ENCODE measurements around the gene GAGE12H. TPM values are rescaled to one million over a fixed set of nuclear protein-coding genes. Genes with fewer than 3 reads are reported as not detected.
"Not testable (repeated sequence)": the region's sequence is repeated elsewhere in the genome, so short reads cannot be mapped to it uniquely, and the experiment has no call there.

GAGE12H gene
- total RNA-seq, 1 experiment from 2014 or later, result not detected

DNA sequence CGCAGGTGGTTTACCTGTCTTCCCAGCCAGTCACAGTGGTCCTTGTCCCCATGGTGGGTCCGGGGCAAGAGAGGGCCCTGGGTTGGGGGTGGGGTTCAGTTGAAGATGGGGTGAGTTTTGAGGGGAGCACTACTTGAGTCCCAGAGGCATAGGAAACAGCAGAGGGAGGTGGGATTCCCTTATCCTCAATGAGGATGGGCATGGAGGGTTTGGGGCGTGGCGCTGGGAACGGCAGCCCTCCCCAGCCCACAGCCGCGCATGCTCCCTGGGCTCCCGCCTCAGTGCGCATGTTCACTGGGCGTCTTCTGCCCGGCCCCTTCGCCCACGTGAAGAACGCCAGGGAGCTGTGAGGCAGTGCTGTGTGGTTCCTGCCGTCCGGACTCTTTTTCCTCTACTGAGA is 38.3 kb upstream of the GAGE12H start, which contains the start of gene GAGE12D:
Gene GAGE12D, plus strand, starts transcription at position 301 of the 400 bp plus-strand sequence. CDS start 1,155 bp downstream, outside the sequence.
- not testable (repeated sequence) for H3K79me2 ChIP-seq (ENCODE audit: insufficient read depth, low read length); H3K4me1 Mint-ChIP-seq; H3K9ac ChIP-seq (ENCODE audit: extremely low read depth, insufficient read length, low read length)

GRCh38 chrX:49550989-49551388 is 28.8 kb upstream of the GAGE12H start, which contains the start of gene GAGE12E:
TSS of gene GAGE12E (plus strand) at chrX:49551289. CDS start at chrX:49552444, 1,155 bp downstream.
- H3K27me3 ChIP-seq (ENCODE audit: insufficient read depth, low read length); H3K9ac ChIP-seq (ENCODE audit: extremely low read depth, insufficient read length, low read length); H3K27ac Mint-ChIP-seq; DNase-seq; H3K4me2 ChIP-seq (ENCODE audit: insufficient read depth, insufficient read length, low read length); H3K23me2 ChIP-seq (ENCODE audit: insufficient read length, low read depth, low read length, poor library complexity, severe bottlenecking); H4K91ac ChIP-seq (ENCODE audit: insufficient read length, low read depth, low read length); H2BK20ac ChIP-seq (ENCODE audit: low read depth, low read length, poor library complexity, severe bottlenecking); H2BK5ac ChIP-seq (ENCODE audit: insufficient read length, low read length); H3K4ac ChIP-seq (ENCODE audit: low read depth, low read length); H3K79me1 ChIP-seq (ENCODE audit: insufficient read depth, low read depth, low read length, poor library complexity, severe bottlenecking); H3K56ac ChIP-seq (ENCODE audit: insufficient read length, low read depth, low read length); H3K18ac ChIP-seq (ENCODE audit: insufficient read length, low read depth, low read length); H3K4me1 Mint-ChIP-seq; H2AFZ ChIP-seq (ENCODE audit: low read length); H4K20me1 ChIP-seq (ENCODE audit: control insufficient read depth, insufficient read depth, insufficient read length); H3K4me3 Mint-ChIP-seq; H3K27ac ChIP-seq (ENCODE audit: insufficient read length, low read depth, low read length); H3K23ac ChIP-seq (ENCODE audit: insufficient read length, low read depth, low read length); H3K9me3 ChIP-seq (ENCODE audit: control insufficient read depth, low read depth, low read length); H2BK12ac ChIP-seq (ENCODE audit: insufficient read length, low read depth, low read length); H4K5ac ChIP-seq (ENCODE audit: insufficient read length, low read depth, low read length); H3T11ph ChIP-seq (ENCODE audit: low read length); H3K4me1 ChIP-seq (ENCODE audit: insufficient read depth, low read length); H2BK15ac ChIP-seq (ENCODE audit: low read depth, low read length); H3K79me2 ChIP-seq (ENCODE audit: insufficient read depth, low read length); H3K36me3 Mint-ChIP-seq (ENCODE audit: insufficient read depth in 1 of 3, low read depth in 3 of 3); H3K9me3 Mint-ChIP-seq; H3K14ac ChIP-seq (ENCODE audit: insufficient read depth, low read length); H2AK5ac ChIP-seq (ENCODE audit: insufficient read length, low read length); H2BK120ac ChIP-seq (ENCODE audit: low read depth, low read length, poor library complexity, severe bottlenecking); H3K27me3 Mint-ChIP-seq (ENCODE audit: low read depth); H4K8ac ChIP-seq (replicated peaks; ENCODE audit: insufficient read length, low read depth, low read length): not testable (repeated sequence)
- WGBS (ENCODE audit: extremely low coverage, insufficient read length, low lambda C conversion rate), result no CpG with 5 or more reads among the region's 16 CpGs

More for the DNA sequence above, 38.3 kb upstream of the GAGE12H start, which contains the start of gene GAGE12D:
- not testable (repeated sequence) for H4K20me1 ChIP-seq (ENCODE audit: control insufficient read depth, insufficient read depth, insufficient read length); H2BK120ac ChIP-seq (ENCODE audit: low read depth, low read length, poor library complexity, severe bottlenecking); H4K5ac ChIP-seq (ENCODE audit: insufficient read length, low read depth, low read length); DNase-seq; H3K14ac ChIP-seq (ENCODE audit: insufficient read depth, low read length); H2BK20ac ChIP-seq (ENCODE audit: low read depth, low read length, poor library complexity, severe bottlenecking); H3K27ac Mint-ChIP-seq; H3K4me3 Mint-ChIP-seq; H3K4me1 ChIP-seq (ENCODE audit: insufficient read depth, low read length); H4K8ac ChIP-seq (replicated peaks; ENCODE audit: insufficient read length, low read depth, low read length); H3K79me1 ChIP-seq (ENCODE audit: insufficient read depth, low read depth, low read length, poor library complexity, severe bottlenecking); H3K4me2 ChIP-seq (ENCODE audit: insufficient read depth, insufficient read length, low read length); H3K9me3 Mint-ChIP-seq; H3K27ac ChIP-seq (ENCODE audit: insufficient read length, low read depth, low read length); H4K91ac ChIP-seq (ENCODE audit: insufficient read length, low read depth, low read length); H2BK15ac ChIP-seq (ENCODE audit: low read depth, low read length); H3K4ac ChIP-seq (ENCODE audit: low read depth, low read length); H3T11ph ChIP-seq (ENCODE audit: low read length); H3K9me3 ChIP-seq (ENCODE audit: control insufficient read depth, low read depth, low read length); H3K56ac ChIP-seq (ENCODE audit: insufficient read length, low read depth, low read length); H2AK5ac ChIP-seq (ENCODE audit: insufficient read length, low read length); H3K27me3 ChIP-seq (ENCODE audit: insufficient read depth, low read length); H3K23ac ChIP-seq (ENCODE audit: insufficient read length, low read depth, low read length); H3K36me3 Mint-ChIP-seq (ENCODE audit: insufficient read depth in 1 of 3, low read depth in 3 of 3); H2BK5ac ChIP-seq (ENCODE audit: insufficient read length, low read length); H2AFZ ChIP-seq (ENCODE audit: low read length); H3K27me3 Mint-ChIP-seq (ENCODE audit: low read depth); H3K23me2 ChIP-seq (ENCODE audit: insufficient read length, low read depth, low read length, poor library complexity, severe bottlenecking); H3K18ac ChIP-seq (ENCODE audit: insufficient read length, low read depth, low read length); H2BK12ac ChIP-seq (ENCODE audit: insufficient read length, low read depth, low read length)
- WGBS (ENCODE audit: extremely low coverage, insufficient read length, low lambda C conversion rate), result no CpG with 5 or more reads among the region's 16 CpGs
